H1 (cell line): ENCODE measurements around the gene PRMT5. TPM values are rescaled to one million over a fixed set of nuclear protein-coding genes. Genes with fewer than 3 reads are reported as not detected.

Source experiments
- CTCF ChIA-PET: fragments of 300-600 bp; sonication (Branson Sonifier 250); formaldehyde crosslinking; loops from one replicate; lab custom pipeline; 2021; ENCODE audit not compliant: partially characterized antibody; lab: Charles Lee
- POLR2A ChIA-PET: fragments of 300-600 bp; sonication (Branson Sonifier 250); formaldehyde crosslinking; loops from one replicate; lab custom pipeline; 2021; ENCODE audit warnings: inconsistent platforms; ENCODE audit not compliant: partially characterized antibody; lab: Charles Lee
- DNase-seq, 2 experiments: peaks; one replicate each; pipeline versions ENCODE4 v3.0.0 to v3.0.0-alpha.2; 2010 to 2022; ENCODE audit warnings: low spot score in 2 of 2, low read depth in 1 of 2, mixed read lengths in 1 of 2
- FAIRE-seq: peaks from 2 replicates; lab custom pipeline; 2011; peaks lifted over from hg19 to GRCh38; lab: Jason Lieb, UNC
- H2AFZ ChIP-seq: 2 replicates; pipeline ENCODE4 v1.8.1; 2012; ENCODE audit warnings: low read length, inconsistent platforms
- H2AK5ac ChIP-seq: 2 replicates; pipeline ENCODE4 v1.6.1; 2013; ENCODE audit warnings: low read depth, low read length
- H2BK120ac ChIP-seq: replicated peaks from 2 replicates; pipeline ENCODE3; 2013; ENCODE audit warnings: low read depth, low read length, inconsistent platforms
- H2BK12ac ChIP-seq: 2 replicates; pipeline ENCODE4 v1.6.1; 2013; ENCODE audit warnings: low read depth, low read length
- H2BK15ac ChIP-seq: 2 replicates; pipeline ENCODE4 v1.6.1; 2013; ENCODE audit warnings: low read length
- H2BK20ac ChIP-seq: 2 replicates; pipeline ENCODE4 v1.6.1; 2013; ENCODE audit warnings: low read length
- H2BK5ac ChIP-seq: 2 replicates; pipeline ENCODE4 v1.6.1; 2013; ENCODE audit warnings: low read depth, low read length
- H3K14ac ChIP-seq: 2 replicates; pipeline ENCODE4 v1.6.1; 2013; ENCODE audit warnings: inconsistent platforms; ENCODE audit not compliant: insufficient read length
- H3K18ac ChIP-seq: 2 replicates; pipeline ENCODE4 v1.6.1; 2013; ENCODE audit warnings: low read length; ENCODE audit errors: extremely low read depth
- H3K23ac ChIP-seq: 2 replicates; pipeline ENCODE4 v1.6.1; 2013; ENCODE audit warnings: inconsistent platforms; ENCODE audit not compliant: insufficient read length
- H3K23me2 ChIP-seq: 2 replicates; pipeline ENCODE4 v1.6.1; 2013; ENCODE audit warnings: low read depth, low read length
- H3K27ac ChIP-seq: 2 replicates; pipeline ENCODE4 v1.6.1; 2011; ENCODE audit warnings: low read depth, low read length, inconsistent platforms
- H3K27me3 ChIP-seq, 4 experiments: replicated peaks in 1 of 4; 1 replicate in 1 of 4; 2 replicates in 3 of 4; pipeline versions ENCODE4 v1.6.1 to v1.8.1; 2011 to 2013; ENCODE audit warnings: low read length in 3 of 4, mild to moderate bottlenecking in 3 of 4, inconsistent platforms in 2 of 4, mixed read lengths in 2 of 4, moderate library complexity in 1 of 4; ENCODE audit not compliant: control insufficient read depth in 3 of 4, insufficient read depth in 3 of 4; ENCODE audit errors: extremely low read depth in 1 of 4
- H3K36me3 ChIP-seq, 4 experiments: 2 replicates each; pipeline versions ENCODE4 v1.6.1 to v1.8.1; 2011 to 2013; ENCODE audit warnings: mild to moderate bottlenecking in 4 of 4, low read length in 3 of 4, moderate library complexity in 2 of 4, control low read depth in 1 of 4, inconsistent platforms in 1 of 4; ENCODE audit not compliant: insufficient read depth in 4 of 4, control insufficient read depth in 2 of 4
- H3K4ac ChIP-seq: replicated peaks from 2 replicates; pipeline ENCODE3; 2013; ENCODE audit warnings: low read length, low read depth, mixed read lengths, inconsistent platforms; ENCODE audit not compliant: insufficient read length
- H3K4me1 ChIP-seq, 4 experiments: replicated peaks in 1 of 4; 1 replicate in 1 of 4; 2 replicates in 3 of 4; pipeline versions ENCODE4 v1.6.1 to v1.8.1; 2011 to 2013; ENCODE audit warnings: low read length in 3 of 4, inconsistent platforms in 2 of 4, mixed read lengths in 1 of 4; ENCODE audit not compliant: insufficient read depth in 4 of 4, control insufficient read depth in 3 of 4
- H3K4me2 ChIP-seq, 2 experiments: 2 replicates each; pipeline versions ENCODE4 v1.6.1 to v1.8.1; 2011 to 2013; ENCODE audit warnings: low read depth in 2 of 2, low read length in 2 of 2, control low read depth in 1 of 2, inconsistent platforms in 1 of 2, mild to moderate bottlenecking in 1 of 2; ENCODE audit not compliant: insufficient read depth in 1 of 2
- H3K4me3 ChIP-seq, 4 experiments: fragments of 200-600, 300-600 bp in 1 of 4; sonication (generic), shearing (Covaris generic), sonication (Bioruptor Twin) in 1 of 4; 2 replicates each; pipeline versions ENCODE4 v1.5.1 to v1.8.1; 2011 to 2016; ENCODE audit warnings: low read length in 4 of 4, low read depth in 3 of 4, control low read depth in 2 of 4, inconsistent platforms in 2 of 4, mild to moderate bottlenecking in 2 of 4, mixed read lengths in 1 of 4, moderate library complexity in 1 of 4; ENCODE audit not compliant: insufficient read depth in 2 of 4; ENCODE audit errors: extremely low read depth in 1 of 4
- H3K56ac ChIP-seq: replicated peaks from 2 replicates; pipeline ENCODE3; 2013; ENCODE audit warnings: low read depth, mild to moderate bottlenecking, mixed read lengths, low read length, inconsistent platforms; ENCODE audit not compliant: insufficient read length
- H3K79me1 ChIP-seq: 2 replicates; pipeline ENCODE4 v1.6.1; 2013; ENCODE audit warnings: low read depth, low read length, control low read depth
- H3K79me2 ChIP-seq, 2 experiments: 2 replicates each; pipeline versions ENCODE4 v1.6.1 to v1.8.1; 2012 to 2013; ENCODE audit warnings: low read length in 2 of 2, mild to moderate bottlenecking in 2 of 2, inconsistent platforms in 1 of 2; ENCODE audit not compliant: insufficient read depth in 2 of 2, control insufficient read depth in 1 of 2
- H3K9ac ChIP-seq, 4 experiments: replicated peaks in 1 of 4; 1 replicate in 1 of 4; 2 replicates in 3 of 4; pipeline versions ENCODE4 v1.6.1 to v1.8.1; 2011 to 2013; ENCODE audit warnings: low read depth in 3 of 4, low read length in 3 of 4, control low read depth in 2 of 4, mild to moderate bottlenecking in 2 of 4, moderate library complexity in 2 of 4, inconsistent platforms in 1 of 4; ENCODE audit errors: extremely low read depth in 1 of 4
- H3K9me3 ChIP-seq, 2 experiments: 2 replicates each; pipeline versions ENCODE4 v1.6.1 to v1.8.1; 2012 to 2013; ENCODE audit warnings: mild to moderate bottlenecking in 2 of 2, moderate library complexity in 2 of 2, control low read depth in 1 of 2, inconsistent platforms in 1 of 2, low read depth in 1 of 2, low read length in 1 of 2, mixed read lengths in 1 of 2; ENCODE audit not compliant: insufficient read depth in 2 of 2
- H4K20me1 ChIP-seq, 2 experiments: replicated peaks in 1 of 2; 2 replicates each; pipeline versions ENCODE3 to v1.8.1; 2011 to 2013; ENCODE audit warnings: inconsistent platforms in 2 of 2, low read length in 2 of 2, mild to moderate bottlenecking in 1 of 2; ENCODE audit not compliant: insufficient read depth in 2 of 2, control insufficient read depth in 1 of 2
- H4K5ac ChIP-seq: 2 replicates; pipeline ENCODE4 v1.6.1; 2013; ENCODE audit warnings: low read length, low read depth, mixed read lengths, inconsistent platforms; ENCODE audit not compliant: insufficient read length
- H4K8ac ChIP-seq: 2 replicates; pipeline ENCODE4 v1.8.0; 2013; ENCODE audit warnings: mild to moderate bottlenecking, moderate library complexity, low read length, inconsistent platforms; ENCODE audit not compliant: insufficient read depth; ENCODE audit errors: extremely low read depth
- H4K91ac ChIP-seq: replicated peaks from 2 replicates; pipeline ENCODE3; 2013; ENCODE audit warnings: low read length, mixed read lengths, inconsistent platforms; ENCODE audit not compliant: insufficient read length
- EP300 ChIP-seq, 2 experiments: IDR thresholded peaks; 1 replicate in 1 of 2; 2 replicates in 1 of 2; pipeline ENCODE4 v1.6.1; 2011 to 2012; ENCODE audit warnings: low read depth in 2 of 2, low read length in 2 of 2, mild to moderate bottlenecking in 2 of 2, borderline replicate concordance in 1 of 2, inconsistent platforms in 1 of 2, moderate library complexity in 1 of 2
- EZH2 ChIP-seq: fragments of 200-600 bp; sonication (generic); IDR thresholded peaks from 2 replicates; pipeline ENCODE4 v1.7.1; 2012; ENCODE audit warnings: low read depth, mild to moderate bottlenecking, moderate library complexity, low read length, inconsistent platforms; ENCODE audit not compliant: severe bottlenecking
- GTF2F1 ChIP-seq: IDR thresholded peaks from 2 replicates; pipeline ENCODE4 v1.6.1; 2012; ENCODE audit warnings: low read depth, low read length, improper control_type of control experiment, borderline replicate concordance
- POLR2A ChIP-seq, 2 experiments: IDR thresholded peaks; 1 replicate in 1 of 2; 2 replicates in 1 of 2; pipeline ENCODE4 v1.6.1; 2011; ENCODE audit warnings: low read depth in 2 of 2, low read length in 2 of 2, mild to moderate bottlenecking in 2 of 2; ENCODE audit errors: control extremely low read depth in 1 of 2
- RNF2 ChIP-seq: fragments of 200-900, 300-1000 bp; sonication (generic); IDR thresholded peaks from 2 replicates; pipeline ENCODE4 v1.7.1; 2016; ENCODE audit warnings: borderline replicate concordance, low read depth, mild to moderate bottlenecking, antibody characterized with exemption, low read length; ENCODE audit not compliant: poor library complexity, severe bottlenecking; ENCODE audit errors: missing control alignments
- SP1 ChIP-seq: IDR thresholded peaks from 2 replicates; pipeline ENCODE4 v1.6.1; 2011; ENCODE audit warnings: low read depth, low read length
- SP2 ChIP-seq: IDR thresholded peaks from 2 replicates; pipeline ENCODE4 v1.6.1; 2012; ENCODE audit warnings: mild to moderate bottlenecking, low read length, inconsistent platforms
- SRF ChIP-seq: IDR thresholded peaks from 2 replicates; pipeline ENCODE4 v1.6.1; 2011; ENCODE audit warnings: mild to moderate bottlenecking, low read depth, low read length, moderate library complexity
- WGBS, 2 experiments: shearing (Covaris generic) in 1 of 2; methylation state at CpG; one replicate each; pipeline versions ENCODE4 v1.1.6 to v1.1.7; 2013 to 2015; ENCODE audit warnings: low lambda C conversion rate in 2 of 2, mixed read lengths in 2 of 2, inconsistent platforms in 1 of 2, low coverage in 1 of 2, missing lambda C conversion rate in 1 of 2; ENCODE audit not compliant: insufficient replicate concordance in 2 of 2, insufficient coverage in 1 of 2, insufficient read length in 1 of 2; ENCODE audit errors: extremely low coverage in 1 of 2, missing lambda C conversion rate in 1 of 2; 5-methylcytosine and 5-hydroxymethylcytosine counted together
- polyA plus RNA-seq, 7 experiments: library from polyadenylated mRNA; depleted of rRNA in 3 of 7; stranded (reverse) in 5 of 7; unstranded in 2 of 7; fragments of >200 nt in 5 of 7; fragments of 200-250 nt in 2 of 7; gene quantifications; 1 replicate in 5 of 7; 2 replicates in 1 of 7; 4 replicates in 1 of 7; pipeline versions ENCODE4 v1.2.1 to v1.2.3, GENCODE V29; 2011 to 2013; ENCODE audit warnings: missing spikeins in 2 of 7, mixed read lengths in 2 of 7
- total RNA-seq: library from RNA; stranded (reverse); fragmentation: NEBNext Ultra II Directional; extraction: Animal tissue kit (Norgen Biotek cat#: 25700); gene quantifications from 2 replicates; pipeline ENCODE4 v1.2.1, GENCODE V29; 2021
- TF ChIP-seq, protein P1 (sequence below): IDR thresholded peaks from 2 replicates; pipeline ENCODE4 v1.6.1; 2011; ENCODE audit warnings: low read length, improper control_type of control experiment

Gene PRMT5
- total and polyA plus RNA-seq, 2 of the 8 experiments (the other 6 are each of a cell fraction or from before 2014, with no cell fraction given) = 171 to 402 TPM

DNA sequence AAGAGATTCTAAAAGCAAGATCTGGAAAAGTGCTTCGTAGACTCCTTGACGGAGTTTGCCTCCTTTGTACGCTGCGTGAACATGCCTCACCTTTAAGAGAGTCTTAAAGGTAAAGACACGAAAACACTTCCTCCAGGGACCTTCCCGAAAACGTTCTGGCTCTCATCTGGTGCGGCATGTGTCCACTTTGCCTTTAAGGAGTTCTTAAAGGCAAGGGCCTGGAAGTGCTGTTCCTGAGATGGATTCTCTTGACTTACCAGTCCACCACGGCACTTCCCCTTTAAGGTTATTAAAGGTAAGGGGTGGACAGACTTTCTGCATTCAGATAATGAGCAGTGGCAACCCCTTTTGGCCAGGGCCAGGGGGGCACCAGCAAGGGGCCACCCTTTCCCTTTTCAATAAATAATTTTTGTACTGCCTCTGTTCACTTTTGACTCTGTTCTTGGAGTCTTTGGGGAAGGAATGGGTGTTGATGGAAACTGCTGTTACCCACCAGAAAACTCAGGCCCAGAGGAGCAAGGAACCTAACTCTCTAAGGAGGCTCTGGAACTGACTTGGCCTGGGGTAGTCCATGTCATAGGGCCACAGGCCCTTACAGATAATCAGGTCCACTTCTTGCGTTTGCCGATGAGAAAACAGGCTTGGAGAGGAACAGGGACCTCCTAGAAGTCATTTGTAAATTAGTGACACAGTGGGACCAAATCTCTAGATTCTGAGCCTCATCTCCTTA is 41.8 kb downstream of the PRMT5 start:
- H3K23me2 ChIP-seq = peaks cover 14% of the 10 kb centered on the region
- peak overlapping the region; percentile 2; the same call in 1 of the 2 replicates for H2BK12ac ChIP-seq
- H3K4me1 ChIP-seq = peaks cover 7 to 17% (median 12%) of the 10 kb centered on the region in 4 experiments
- H2BK20ac ChIP-seq = no peak overlapping the region
- CTCF ChIA-PET = interaction anchor here (0.9 to 56.0 kb wide), 7 partner anchors 9 to 68 kb away, joined by 3 to 1562 read pairs (median 12); partner anchors contain the start of genes LRP10, MMP14, MRPL52 and SLC7A7
- H3K79me2 ChIP-seq = no peaks in the 10 kb centered on the region
- peak overlapping the region; percentile 81; the same call in 1 of the 2 replicates for H2BK5ac ChIP-seq
- peak overlapping the region; percentile 28 for H4K5ac ChIP-seq
- H3K14ac ChIP-seq = no peak overlapping the region
- H3K56ac ChIP-seq = peak overlapping the region; percentile 71
- H3K79me1 ChIP-seq = peaks cover 3% of the 10 kb centered on the region; the same call in 1 of the 2 replicates
- H3K27me3 ChIP-seq = peaks cover 0 to 17% (median 11%) of the 10 kb centered on the region in 4 experiments; a peak in 6 of 7 replicates
- 0 out of 2 replicates have a peak overlapping the region, but pooled peaks have one; percentile 37 for H2BK15ac ChIP-seq
- H2BK120ac ChIP-seq = peak overlapping the region; percentile 21
- H3K4me3 ChIP-seq = peak overlapping the region; percentile 57 to 83 (median 65)
- H4K20me1 ChIP-seq = no peaks in the 10 kb centered on the region
- no peak for DNase-seq
- no peaks in the 10 kb centered on the region for H3K9me3 ChIP-seq
- H4K8ac ChIP-seq = no peak overlapping the region
- POLR2A ChIA-PET = interaction anchor here (0.5 to 7.2 kb wide), 9 partner anchors 9 to 145 kb away, joined by 3 to 54 read pairs (median 4); partner anchors contain the start of genes LRP10, MRPL52 and PRMT5
- no peaks in the 10 kb centered on the region for H3K36me3 ChIP-seq
- no peak overlapping the region for H2AFZ ChIP-seq
- H3K23ac ChIP-seq = no peak overlapping the region
- H3K18ac ChIP-seq = no peak overlapping the region
- peak overlapping the region; percentile 7; the same call in 1 of the 2 replicates for H2AK5ac ChIP-seq
- peak overlapping the region in 3 of 4 experiments; percentile 35 to 74 (median 36); a peak in 5 of 7 replicates for H3K9ac ChIP-seq
- H3K4ac ChIP-seq = no peak overlapping the region
- H4K91ac ChIP-seq = peak overlapping the region; percentile 16
- H3K27ac ChIP-seq = peak overlapping the region; percentile 25; the same call in 1 of the 2 replicates
- 19% methylated on average over 11 of the region's 11 CpGs; no CpG with 5 or more reads in 1 of the 2 experiments for WGBS, 2 experiments
- peak; percentile 72 for FAIRE-seq
- H3K4me2 ChIP-seq = peak overlapping the region; percentile 86
- TF ChIP-seq EZH2 = no peak
- no peak for TF ChIP-seq EP300 (IDR thresholded peaks at IDR 0.05; ENCODE audit: borderline replicate concordance in 1 of 2, low read depth in 2 of 2, low read length in 2 of 2)
- TF ChIP-seq RNF2 = no peak
- TF ChIP-seq GTF2F1 = no peak
- TF ChIP-seq, protein P1, sequence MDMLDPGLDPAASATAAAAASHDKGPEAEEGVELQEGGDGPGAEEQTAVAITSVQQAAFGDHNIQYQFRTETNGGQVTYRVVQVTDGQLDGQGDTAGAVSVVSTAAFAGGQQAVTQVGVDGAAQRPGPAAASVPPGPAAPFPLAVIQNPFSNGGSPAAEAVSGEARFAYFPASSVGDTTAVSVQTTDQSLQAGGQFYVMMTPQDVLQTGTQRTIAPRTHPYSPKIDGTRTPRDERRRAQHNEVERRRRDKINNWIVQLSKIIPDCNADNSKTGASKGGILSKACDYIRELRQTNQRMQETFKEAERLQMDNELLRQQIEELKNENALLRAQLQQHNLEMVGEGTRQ = peak; percentile 63
- TF ChIP-seq SP1 = peak; percentile 38; the same call in 1 of the 2 replicates
- TF ChIP-seq POLR2A (IDR thresholded peaks at IDR 0.05; ENCODE audit: control extremely low read depth in 1 of 2, low read depth in 2 of 2, low read length in 2 of 2) = peak in 1 of 2 experiments; percentile 15; a peak in 1 of 3 replicates
- TF ChIP-seq SRF = no peak
- no peak for TF ChIP-seq SP2
